ENCODE results near the gene CTNNA1. TPM values are rescaled to one million over a fixed set of nuclear protein-coding genes. Genes with fewer than 3 reads are reported as not detected.
A peak's percentile ranks its signal among the peaks of the same experiment; 100 is the strongest.
"Not testable (repeated sequence)": the region's sequence is repeated elsewhere in the genome, so short reads cannot be mapped to it uniquely, and the experiment has no call there.

CTNNA1 gene
- total and polyA plus RNA-seq, 4 donors: 208 to 295 (median 253) TPM

DNA sequence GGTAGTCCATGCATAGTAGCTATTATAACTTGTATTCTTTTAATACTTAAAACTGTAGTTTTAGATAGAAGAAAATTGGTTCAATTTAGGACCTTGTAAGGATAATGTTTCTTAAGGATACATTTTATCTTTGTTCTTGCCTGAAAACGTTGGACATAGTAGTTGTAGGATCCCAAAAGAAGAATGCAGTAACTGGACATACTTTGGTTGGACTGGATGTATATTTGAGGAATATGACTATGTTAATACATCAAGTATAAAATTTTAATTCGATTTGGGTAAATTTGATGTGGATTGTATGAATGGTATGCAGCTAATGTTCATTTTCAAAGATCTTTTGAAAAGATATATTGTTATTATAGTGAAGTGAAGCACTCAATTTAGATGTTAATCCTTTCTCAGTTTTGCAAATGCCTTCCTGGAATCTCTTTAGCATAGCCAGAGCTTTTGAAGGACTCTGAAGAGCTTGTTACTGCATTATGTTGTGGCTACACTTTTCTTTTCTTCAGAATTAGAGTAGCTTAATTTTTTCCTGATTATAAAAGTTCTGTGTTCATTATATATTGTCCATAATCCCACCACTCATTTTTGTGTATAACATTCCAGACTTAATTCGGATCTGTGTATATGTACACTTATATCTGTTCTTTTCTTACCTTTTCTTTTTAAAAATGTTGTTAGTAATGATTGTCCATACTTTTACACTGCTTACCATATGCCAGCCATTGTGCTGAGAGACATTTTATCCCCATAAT is 80.7 kb downstream of the CTNNA1 start:
- DNase-seq (ENCODE audit: low read depth in 4 of 6, low spot score in 6 of 6): no peak
- H3K36me3 ChIP-seq (ENCODE audit: control insufficient read depth, insufficient read depth, low read length): peaks cover under 1% of the 10 kb centered on the region

DNA sequence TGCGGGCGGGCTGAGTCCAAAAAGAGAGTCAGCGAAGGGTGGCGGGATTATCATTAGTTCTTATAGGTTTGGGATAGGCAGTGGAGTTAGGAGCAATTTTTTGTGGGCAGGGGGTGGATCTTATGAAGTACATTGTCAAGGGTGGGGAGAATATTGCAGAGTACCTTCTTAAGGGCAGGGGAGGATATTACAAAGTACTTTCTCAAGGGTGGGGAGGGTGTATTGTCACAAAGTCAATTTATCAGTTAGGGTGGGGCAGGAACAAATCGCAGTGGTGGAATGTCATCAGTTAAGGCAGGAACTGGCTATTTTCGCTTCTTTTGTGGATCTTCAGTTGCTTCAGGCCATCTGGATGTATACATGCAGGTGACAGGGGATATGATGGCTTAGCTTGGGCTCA is 81.6 kb downstream of the CTNNA1 start:
- not testable (repeated sequence) for H3K9me3 ChIP-seq (ENCODE audit: control insufficient read depth, insufficient read depth, low read length); DNase-seq (ENCODE audit: low read depth in 4 of 6, low spot score in 6 of 6); H3K4me1 ChIP-seq (ENCODE audit: control insufficient read depth, insufficient read depth, low read length); H3K36me3 ChIP-seq (ENCODE audit: control insufficient read depth, insufficient read depth, low read length); H3K27me3 ChIP-seq (ENCODE audit: control insufficient read depth, insufficient read depth, low read length); H3K27ac ChIP-seq (ENCODE audit: low read depth, low read length); H3K4me3 ChIP-seq (ENCODE audit: low read depth, low read length)
- 88% methylated on average over 6 of the region's 6 CpGs for WGBS (ENCODE audit: insufficient coverage)

More for the DNA sequence above, 80.7 kb downstream of the CTNNA1 start:
- Histone ChIP-seq H3K4me3 (ENCODE audit: low read depth, low read length) (no peak overlapping the region), H3K27me3 (ENCODE audit: control insufficient read depth, insufficient read depth, low read length) (no peaks in the 10 kb centered on the region), H3K4me1 (ENCODE audit: control insufficient read depth, insufficient read depth, low read length) (no peaks in the 10 kb centered on the region), H3K9me3 (ENCODE audit: control insufficient read depth, insufficient read depth, low read length) (no peaks in the 10 kb centered on the region), H3K27ac (ENCODE audit: low read depth, low read length) (no peak overlapping the region)
- WGBS (ENCODE audit: insufficient coverage): 14% methylated on average over 1 of the region's 3 CpGs

DNA sequence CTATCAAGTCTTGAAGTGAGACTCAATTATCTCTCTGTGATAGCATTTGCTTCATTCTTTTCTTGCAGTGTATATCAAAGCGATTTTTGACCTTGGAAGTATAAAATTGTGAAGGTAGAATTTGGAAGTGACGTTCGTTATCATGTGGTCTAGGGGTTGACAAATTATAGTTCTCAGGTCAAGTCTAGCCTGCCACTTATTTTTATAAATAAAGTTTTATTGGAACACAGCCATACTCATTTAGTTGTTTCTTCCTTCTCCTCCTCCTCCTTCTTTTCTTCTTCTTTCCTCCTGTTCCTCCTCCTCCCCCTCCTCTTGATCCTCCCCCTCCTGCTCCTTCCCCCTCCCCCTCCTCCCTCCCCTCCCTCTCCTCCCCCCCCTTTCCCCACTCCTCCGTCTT is 83.9 kb downstream of the CTNNA1 start:
- Histone ChIP-seq H3K4me3 (ENCODE audit: low read depth, low read length) (no peak overlapping the region), H3K36me3 (ENCODE audit: control insufficient read depth, insufficient read depth, low read length) (no peaks in the 10 kb centered on the region), H3K27me3 (ENCODE audit: control insufficient read depth, insufficient read depth, low read length) (no peaks in the 10 kb centered on the region), H3K27ac (ENCODE audit: low read depth, low read length) (no peak overlapping the region), H3K4me1 (ENCODE audit: control insufficient read depth, insufficient read depth, low read length) (no peaks in the 10 kb centered on the region), H3K9me3 (ENCODE audit: control insufficient read depth, insufficient read depth, low read length) (no peaks in the 10 kb centered on the region)
- WGBS (ENCODE audit: insufficient coverage): 100% methylated on average over 1 of the region's 4 CpGs
- no peak for DNase-seq (ENCODE audit: low read depth in 4 of 6, low spot score in 6 of 6)

DNA sequence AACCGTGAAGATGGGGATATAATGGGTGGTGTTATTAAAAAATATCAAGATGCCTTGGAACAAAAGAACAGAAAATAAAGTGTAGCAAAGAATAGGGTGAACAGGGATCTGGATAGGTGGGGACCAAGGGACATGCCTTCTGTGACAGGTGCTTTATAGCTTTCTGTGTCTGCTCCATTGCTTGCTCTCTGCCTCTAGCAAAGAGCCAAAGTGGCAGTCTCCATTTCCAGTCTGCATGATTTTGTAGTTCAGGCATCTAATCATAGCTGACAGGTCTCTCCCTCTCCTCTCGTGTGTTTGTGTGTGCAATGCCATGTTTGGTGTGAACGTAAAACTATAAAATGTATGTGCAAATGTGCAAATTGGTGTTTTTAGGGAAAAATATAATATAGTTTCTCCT is 86.9 kb downstream of the CTNNA1 start:
- no peak for DNase-seq (ENCODE audit: low read depth in 4 of 6, low spot score in 6 of 6)
- H3K27ac ChIP-seq (ENCODE audit: low read depth, low read length): no peak overlapping the region
- 67% methylated on average over 1 of the region's 3 CpGs for WGBS (ENCODE audit: insufficient coverage)
- no peak overlapping the region for H3K4me3 ChIP-seq (ENCODE audit: low read depth, low read length)
- no peaks in the 10 kb centered on the region for H3K36me3 ChIP-seq (ENCODE audit: control insufficient read depth, insufficient read depth, low read length)
- H3K4me1 ChIP-seq (ENCODE audit: control insufficient read depth, insufficient read depth, low read length): peaks cover 3% of the 10 kb centered on the region
- H3K27me3 ChIP-seq (ENCODE audit: control insufficient read depth, insufficient read depth, low read length): no peaks in the 10 kb centered on the region
- H3K9me3 ChIP-seq (ENCODE audit: control insufficient read depth, insufficient read depth, low read length): no peaks in the 10 kb centered on the region

DNA sequence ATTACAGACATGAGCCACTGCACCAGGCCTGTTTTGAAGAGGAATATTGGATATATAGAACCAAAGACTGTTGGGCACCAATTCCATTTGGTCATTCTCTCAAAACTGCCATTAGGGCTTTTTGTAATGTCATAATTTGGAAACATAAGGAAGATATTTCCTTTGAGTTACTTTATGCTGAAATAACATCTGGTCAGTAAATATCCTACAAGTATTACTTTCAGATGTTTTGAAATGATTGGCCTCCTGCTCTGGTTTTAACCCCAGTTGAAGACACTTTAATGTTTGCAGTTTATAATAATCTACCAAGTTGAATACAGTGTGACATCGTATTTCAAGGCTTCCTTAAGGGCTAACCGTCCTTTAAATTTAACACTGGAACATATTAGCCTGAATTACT is 88.3 kb downstream of the CTNNA1 start:
- H3K27ac ChIP-seq (ENCODE audit: low read depth, low read length): no peak overlapping the region
- H3K36me3 ChIP-seq (ENCODE audit: control insufficient read depth, insufficient read depth, low read length): no peaks in the 10 kb centered on the region
- no peak overlapping the region for H3K4me3 ChIP-seq (ENCODE audit: low read depth, low read length)
- no peaks in the 10 kb centered on the region for H3K27me3 ChIP-seq (ENCODE audit: control insufficient read depth, insufficient read depth, low read length)
- DNase-seq (ENCODE audit: low read depth in 4 of 6, low spot score in 6 of 6): no peak
- H3K4me1 ChIP-seq (ENCODE audit: control insufficient read depth, insufficient read depth, low read length): peaks cover 3% of the 10 kb centered on the region
- no CpG with 5 or more reads among the region's 2 CpGs for WGBS (ENCODE audit: insufficient coverage)
- H3K9me3 ChIP-seq (ENCODE audit: control insufficient read depth, insufficient read depth, low read length): no peaks in the 10 kb centered on the region

DNA sequence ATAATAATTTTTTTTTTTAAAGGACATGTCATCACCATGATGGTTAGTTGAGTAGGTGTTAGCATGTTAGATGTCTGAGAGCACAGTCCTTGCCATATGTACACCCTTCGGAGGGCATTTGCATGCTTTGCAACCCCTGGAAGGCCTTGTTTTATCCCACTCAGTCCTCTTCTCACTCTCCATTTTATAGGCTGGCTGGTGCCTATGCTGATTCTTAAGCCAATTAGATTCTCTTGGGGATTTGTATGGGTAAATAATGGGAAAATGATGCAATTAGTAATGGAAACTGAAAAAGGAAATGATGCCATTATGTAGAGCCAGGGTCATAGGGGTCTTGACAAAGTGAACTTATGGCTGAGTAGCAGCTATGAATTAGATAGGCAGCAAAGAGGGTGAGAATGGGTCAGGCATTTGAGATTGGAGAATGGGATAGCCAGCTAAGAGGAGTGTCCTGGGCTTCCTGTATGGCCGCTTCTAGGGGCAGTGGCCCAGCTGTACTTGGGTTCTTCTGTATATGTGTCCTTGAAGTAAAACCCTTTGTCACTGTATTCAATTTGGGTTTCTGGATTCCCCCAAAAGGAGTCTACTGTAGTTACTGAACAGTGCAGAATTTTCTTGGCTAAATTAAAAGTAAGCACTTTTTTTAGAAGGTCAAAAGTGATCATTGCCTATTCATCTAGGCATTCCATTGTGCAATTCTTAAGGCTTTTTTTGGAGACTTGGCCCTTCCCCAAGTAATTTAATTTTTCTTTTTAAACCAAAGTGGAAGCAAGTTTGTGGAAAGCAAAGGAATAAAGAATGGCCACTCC is 90.3 kb downstream of the CTNNA1 start:
- H3K4me3 ChIP-seq (ENCODE audit: low read depth, low read length): no peak overlapping the region
- no peaks in the 10 kb centered on the region for H3K9me3 ChIP-seq (ENCODE audit: control insufficient read depth, insufficient read depth, low read length)
- no peaks in the 10 kb centered on the region for H3K27me3 ChIP-seq (ENCODE audit: control insufficient read depth, insufficient read depth, low read length)
- no peak for DNase-seq (ENCODE audit: low read depth in 4 of 6, low spot score in 6 of 6)
- 80% methylated on average over 1 of the region's 2 CpGs for WGBS (ENCODE audit: insufficient coverage)
- no peaks in the 10 kb centered on the region for H3K36me3 ChIP-seq (ENCODE audit: control insufficient read depth, insufficient read depth, low read length)
- peaks cover 3% of the 10 kb centered on the region for H3K4me1 ChIP-seq (ENCODE audit: control insufficient read depth, insufficient read depth, low read length)
- no peak overlapping the region for H3K27ac ChIP-seq (ENCODE audit: low read depth, low read length)

DNA sequence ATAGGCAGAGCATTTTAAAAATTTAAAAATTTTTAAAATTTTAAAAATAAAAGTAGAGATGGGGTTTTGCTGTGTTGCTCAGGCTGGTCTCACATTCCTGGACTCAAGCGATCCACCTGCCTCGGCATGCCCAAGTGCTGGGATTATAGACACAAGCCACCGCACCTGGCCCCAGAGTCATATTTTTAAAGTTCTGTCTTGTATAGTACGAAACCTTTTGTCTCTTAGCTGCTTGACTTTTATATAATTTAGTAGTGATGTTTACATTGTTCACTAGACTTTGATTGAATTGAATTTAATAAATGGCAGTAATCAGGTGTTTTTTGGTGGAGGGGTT is 90.9 kb downstream of the CTNNA1 start:
- Histone ChIP-seq H3K27ac (ENCODE audit: low read depth, low read length) (no peak overlapping the region), H3K36me3 (ENCODE audit: control insufficient read depth, insufficient read depth, low read length) (no peaks in the 10 kb centered on the region), H3K9me3 (ENCODE audit: control insufficient read depth, insufficient read depth, low read length) (no peaks in the 10 kb centered on the region), H3K4me1 (ENCODE audit: control insufficient read depth, insufficient read depth, low read length) (peaks cover 3% of the 10 kb centered on the region), H3K27me3 (ENCODE audit: control insufficient read depth, insufficient read depth, low read length) (no peaks in the 10 kb centered on the region), H3K4me3 (ENCODE audit: low read depth, low read length) (no peak overlapping the region)
- WGBS (ENCODE audit: insufficient coverage): 84% methylated on average over 2 of the region's 4 CpGs
- no peak for DNase-seq (ENCODE audit: low read depth in 4 of 6, low spot score in 6 of 6)

DNA sequence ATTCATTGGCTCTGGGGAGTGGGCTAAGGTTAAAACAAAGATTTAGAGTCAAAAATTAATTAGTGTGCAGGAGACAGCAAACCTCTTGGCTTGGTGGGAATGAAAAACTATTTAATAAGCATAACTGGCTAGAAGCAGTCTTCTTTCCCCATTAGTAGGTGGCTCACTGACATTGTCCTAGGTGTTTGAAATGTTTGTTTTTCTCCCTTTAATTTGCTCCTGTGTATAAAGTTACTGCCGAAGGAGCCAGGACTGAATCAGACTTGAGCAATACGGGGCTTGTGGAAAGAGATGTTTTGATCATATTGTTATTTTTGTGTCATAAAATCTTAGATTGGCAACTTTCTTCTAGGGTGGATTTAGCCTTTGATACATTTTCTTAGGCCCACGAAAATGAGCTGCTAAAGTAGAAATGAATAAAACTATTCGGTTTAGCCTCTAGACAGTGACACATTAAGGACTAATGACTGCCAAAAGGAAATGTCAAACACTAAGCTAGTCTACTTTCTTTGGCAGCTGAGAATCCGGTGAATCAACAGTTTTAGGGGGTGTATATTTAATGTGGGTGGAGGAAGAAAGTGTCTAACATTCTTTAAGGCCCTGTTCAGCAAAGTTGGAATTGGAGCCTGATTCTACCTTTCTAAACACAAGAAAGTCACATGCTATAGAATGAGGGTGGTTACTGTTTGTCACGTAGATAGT is 91.7 kb downstream of the CTNNA1 start:
- Histone ChIP-seq H3K27me3 (ENCODE audit: control insufficient read depth, insufficient read depth, low read length) (no peaks in the 10 kb centered on the region), H3K4me1 (ENCODE audit: control insufficient read depth, insufficient read depth, low read length) (peaks cover 3% of the 10 kb centered on the region), H3K9me3 (ENCODE audit: control insufficient read depth, insufficient read depth, low read length) (no peaks in the 10 kb centered on the region), H3K36me3 (ENCODE audit: control insufficient read depth, insufficient read depth, low read length) (no peaks in the 10 kb centered on the region), H3K4me3 (ENCODE audit: low read depth, low read length) (no peak overlapping the region), H3K27ac (ENCODE audit: low read depth, low read length) (peak overlapping the region; percentile 57)
- peak in 2 of 6 donors; percentile 18 to 44 for DNase-seq (ENCODE audit: low read depth in 4 of 6, low spot score in 6 of 6)
- 80% methylated on average over 1 of the region's 6 CpGs for WGBS (ENCODE audit: insufficient coverage)

DNA sequence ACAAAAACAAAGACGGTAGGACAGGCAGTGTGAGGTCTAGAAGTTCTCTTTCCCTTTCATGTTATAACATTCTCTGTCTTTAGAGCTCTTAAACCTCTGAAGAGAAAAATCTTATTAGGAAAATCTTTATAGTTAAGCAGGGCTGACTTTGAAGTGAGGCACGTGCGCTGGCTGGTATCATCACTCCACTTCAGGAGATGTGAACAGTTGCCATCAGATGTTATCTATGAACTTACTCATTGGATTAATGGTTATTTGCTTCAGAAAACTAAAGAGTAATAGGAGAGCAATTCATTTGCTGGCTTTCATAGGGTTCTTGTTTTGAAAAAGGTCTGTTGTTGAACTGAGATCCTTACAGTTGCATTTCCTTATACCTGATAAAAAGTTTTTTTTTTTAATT is 96.2 kb downstream of the CTNNA1 start:
- 33% methylated on average over 1 of the region's 3 CpGs for WGBS (ENCODE audit: insufficient coverage)
- Histone ChIP-seq H3K4me1 (ENCODE audit: control insufficient read depth, insufficient read depth, low read length) (no peaks in the 10 kb centered on the region), H3K27ac (ENCODE audit: low read depth, low read length) (no peak overlapping the region)

More for the DNA sequence above, 96.2 kb downstream of the CTNNA1 start:
- no peaks in the 10 kb centered on the region for H3K27me3 ChIP-seq (ENCODE audit: control insufficient read depth, insufficient read depth, low read length)
- H3K36me3 ChIP-seq (ENCODE audit: control insufficient read depth, insufficient read depth, low read length): no peaks in the 10 kb centered on the region
- DNase-seq (ENCODE audit: low read depth in 4 of 6, low spot score in 6 of 6): no peak
- no peaks in the 10 kb centered on the region for H3K9me3 ChIP-seq (ENCODE audit: control insufficient read depth, insufficient read depth, low read length)
- H3K4me3 ChIP-seq (ENCODE audit: low read depth, low read length): no peak overlapping the region
